HG03565 (cell line): ENCODE measurements around the gene MLYCD.

Experiments
- ATAC-seq: cut with Tn5 transposase; IDR thresholded peaks from one replicate; pipeline ENCODE4 v1.9.1; 2021; ENCODE audit warnings: mild to moderate bottlenecking, moderate library complexity; ENCODE audit not compliant: unreplicated experiment

Gene MLYCD

DNA sequence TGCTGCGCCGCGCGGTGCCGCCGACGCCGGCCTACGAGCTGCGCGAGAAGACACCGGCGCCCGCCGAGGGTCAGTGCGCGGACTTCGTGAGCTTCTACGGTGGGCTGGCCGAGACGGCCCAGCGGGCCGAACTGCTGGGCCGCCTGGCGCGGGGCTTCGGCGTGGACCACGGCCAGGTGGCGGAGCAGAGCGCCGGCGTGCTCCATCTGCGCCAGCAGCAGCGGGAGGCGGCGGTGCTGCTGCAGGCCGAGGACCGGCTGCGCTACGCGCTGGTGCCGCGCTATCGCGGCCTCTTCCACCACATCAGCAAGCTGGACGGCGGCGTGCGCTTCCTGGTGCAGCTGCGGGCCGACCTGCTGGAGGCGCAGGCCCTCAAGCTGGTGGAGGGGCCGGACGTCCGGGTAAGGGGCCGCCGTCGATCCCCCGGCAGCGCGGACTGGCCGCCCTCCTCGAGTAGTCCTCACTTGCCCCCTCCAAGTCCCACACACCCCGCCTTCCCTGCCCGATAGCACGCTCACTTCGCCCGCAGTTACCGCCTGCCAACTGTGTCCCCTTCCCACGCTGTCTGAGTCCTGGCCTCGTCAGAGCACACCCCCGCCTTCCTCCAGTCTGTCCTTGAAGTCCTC is 470 bp downstream of the MLYCD start:
- peak; percentile 35 for ATAC-seq

DNA sequence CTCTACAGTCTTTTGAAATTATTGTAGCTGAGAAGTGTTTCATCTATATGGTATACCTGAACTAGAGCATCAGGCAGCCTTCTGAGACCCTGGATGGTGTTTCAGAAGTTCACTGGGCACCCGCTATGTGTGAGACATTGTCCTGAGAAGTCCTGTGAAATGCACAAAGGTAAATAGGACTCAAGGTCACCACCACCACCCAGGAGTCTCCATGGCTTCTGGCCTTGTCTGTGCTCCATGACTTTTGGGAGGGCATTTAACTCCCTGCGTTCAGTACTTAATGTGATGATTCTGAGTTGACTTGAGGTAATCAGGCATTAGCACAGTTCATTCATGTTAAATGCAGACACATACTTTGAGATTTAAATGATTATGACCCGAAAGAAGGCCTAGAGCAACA is 1.1 kb downstream of the MLYCD start:
- ATAC-seq = no peak

DNA sequence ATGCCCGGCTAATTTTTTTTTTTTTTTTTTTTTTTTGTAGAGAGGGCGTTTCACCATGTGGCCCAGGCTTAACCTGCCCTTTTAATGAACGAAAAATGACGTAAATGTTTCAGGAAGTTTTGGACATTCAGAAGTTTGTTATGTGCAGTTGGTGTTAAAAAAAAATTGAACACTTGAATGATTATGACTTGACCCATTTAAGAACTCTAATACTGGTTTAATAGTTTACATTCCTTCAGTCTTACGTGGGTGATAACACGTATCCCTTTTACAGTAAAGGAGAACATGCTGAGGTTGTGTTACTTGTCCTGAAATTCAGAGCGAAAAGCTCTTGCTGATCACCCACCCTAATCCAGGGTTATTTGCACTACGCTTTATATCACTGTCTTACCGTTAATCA is 1.7 kb downstream of the MLYCD start:
- no peak for ATAC-seq

- ATAC-seq = no peak
Measured at GRCh38 chr16:83901101-83901500, 2.2 kb downstream of the MLYCD start.

DNA sequence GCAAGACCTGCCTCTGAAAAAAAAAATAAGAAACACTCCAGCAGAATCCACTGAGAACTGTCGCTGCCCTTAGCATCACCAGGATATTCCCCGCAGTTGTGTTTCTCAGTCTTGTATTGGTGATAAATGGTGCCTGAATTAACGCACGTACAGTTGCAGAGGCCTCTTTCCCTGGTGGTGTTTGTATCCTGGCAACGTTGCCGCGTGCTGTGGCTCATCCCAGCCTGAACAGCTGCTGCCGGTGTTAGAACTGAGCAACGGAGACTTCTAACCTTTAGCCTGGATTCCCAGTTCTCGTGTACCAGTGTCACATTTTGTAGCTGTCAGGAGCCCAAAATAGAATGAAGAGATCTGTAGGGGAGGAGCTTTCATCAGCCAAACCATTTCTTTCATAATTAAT is 4.8 kb downstream of the MLYCD start:
- no peak for ATAC-seq

DNA sequence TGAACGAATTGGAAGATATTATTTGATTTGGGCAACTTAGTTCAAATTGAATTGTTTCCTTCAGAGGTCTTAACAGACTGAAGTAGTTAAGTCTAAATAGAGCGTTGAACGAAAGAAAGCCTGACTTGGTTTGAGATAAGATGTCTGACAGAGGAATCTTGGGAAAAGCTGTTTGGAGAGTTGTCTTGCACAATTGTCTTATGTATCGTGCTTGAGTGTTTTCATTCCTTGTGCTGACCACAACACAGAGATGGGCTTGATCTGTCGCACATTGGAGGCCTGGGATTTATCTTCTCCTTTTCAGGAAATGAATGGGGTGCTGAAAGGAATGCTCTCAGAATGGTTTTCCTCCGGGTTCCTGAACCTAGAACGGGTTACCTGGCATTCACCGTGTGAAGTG is 7.8 kb downstream of the MLYCD start:
- no peak for ATAC-seq

DNA sequence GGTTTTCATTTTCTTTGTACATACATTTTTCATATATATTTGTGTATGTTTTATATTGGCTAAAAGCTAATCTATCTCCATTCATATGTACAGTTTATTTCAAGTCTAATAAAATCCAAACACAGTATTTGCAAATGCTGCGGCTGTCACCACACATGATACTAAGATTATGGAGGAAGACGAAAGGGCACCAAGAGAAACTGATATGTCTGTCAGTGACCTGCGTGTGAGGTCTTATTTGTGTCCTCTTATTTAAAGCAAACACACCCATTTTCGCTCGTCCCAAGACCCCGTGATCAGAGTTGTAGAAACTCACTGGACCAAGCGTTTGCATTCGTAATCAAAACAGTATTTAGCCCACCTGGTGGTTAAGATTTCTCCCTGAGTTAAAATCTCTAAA is 8.2 kb downstream of the MLYCD start:
- no peak for ATAC-seq

DNA sequence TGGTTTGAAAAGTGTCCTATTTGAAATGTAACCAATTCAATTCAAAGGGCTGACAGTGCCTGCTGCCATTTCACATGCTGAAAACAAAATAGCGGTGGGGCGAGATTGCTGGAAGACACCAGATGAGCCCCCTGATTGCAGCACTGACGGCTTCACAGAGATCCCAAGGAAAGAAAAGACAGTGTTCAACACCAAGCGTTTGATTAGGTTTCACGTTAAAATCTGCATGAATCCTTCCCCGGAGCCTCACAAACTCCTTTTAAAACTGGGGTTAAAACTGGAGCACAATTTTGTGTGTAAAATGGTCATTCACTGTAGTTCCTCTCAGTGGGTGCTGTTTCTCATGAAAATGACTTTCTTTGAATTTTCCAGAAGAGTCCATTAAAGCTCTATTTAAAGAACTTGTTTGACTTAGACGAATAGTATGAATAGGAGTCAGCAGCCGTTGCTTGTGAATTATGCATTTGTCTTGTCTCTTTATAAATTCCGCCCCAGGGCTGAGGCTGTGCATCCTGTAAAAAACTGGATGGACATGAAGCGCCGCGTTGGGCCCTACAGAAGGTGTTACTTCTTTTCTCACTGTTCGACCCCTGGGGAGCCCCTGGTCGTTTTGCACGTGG is 8.8 kb downstream of the MLYCD start:
- no peak for ATAC-seq

GRCh38 chr16:83908798-83909197 is 9.9 kb downstream of the MLYCD start:
- no peak for ATAC-seq

DNA sequence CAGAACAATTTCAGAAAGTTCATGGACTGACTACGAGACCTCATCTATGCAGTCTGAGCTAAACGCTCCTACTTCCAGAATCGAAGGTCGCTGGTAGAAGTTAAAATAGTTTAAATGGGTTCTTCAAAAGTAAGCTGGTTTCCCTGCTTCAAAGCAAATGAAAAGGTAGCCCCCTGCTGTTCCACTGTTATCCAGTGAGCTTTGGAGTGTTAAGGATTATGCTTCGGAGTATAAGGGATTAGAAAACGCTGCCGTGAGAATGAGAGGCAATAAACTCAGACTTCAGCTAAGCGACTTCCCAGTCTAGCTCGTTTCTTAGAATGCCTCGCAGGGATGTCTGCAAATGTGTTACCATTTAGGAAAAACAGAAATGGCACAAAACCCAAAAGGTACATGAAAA is 12.4 kb downstream of the MLYCD start:
- ATAC-seq = no peak

- ATAC-seq = no peak
Measured at GRCh38 chr16:83912519-83913244, 13.8 kb downstream of the MLYCD start.

DNA sequence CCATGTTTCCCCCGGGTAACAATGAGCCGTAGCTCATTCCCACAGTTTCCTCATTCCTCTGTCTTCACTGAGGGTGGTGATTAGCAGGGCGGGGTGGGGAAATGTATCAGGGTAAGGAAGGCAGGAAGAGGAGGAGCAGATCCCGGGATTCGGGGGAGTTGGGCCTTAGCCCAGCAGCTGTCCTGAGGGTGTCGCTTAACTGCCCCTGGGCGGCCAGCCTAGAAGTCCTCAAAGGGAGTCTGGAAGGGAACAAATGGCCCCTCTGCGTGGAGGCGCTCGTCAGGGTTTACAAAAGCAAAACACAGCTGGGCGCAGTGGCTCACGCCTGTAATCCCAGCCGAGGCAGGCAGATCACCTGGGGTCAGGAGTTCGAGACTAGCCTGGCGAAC is 14.3 kb downstream of the MLYCD start:
- ATAC-seq = no peak

GRCh38 chr16:83914091-83914710 is 15.3 kb downstream of the MLYCD start:
- no peak for ATAC-seq

- no peak for ATAC-seq
Measured at GRCh38 chr16:83915081-83915480, 16.2 kb downstream of the MLYCD start.

- no peak for ATAC-seq
Measured at GRCh38 chr16:83915491-83915890, 16.6 kb downstream of the MLYCD start.

GRCh38 chr16:83917152-83918120 is 18.5 kb downstream of the MLYCD start:
- no peak for ATAC-seq

- no peak for ATAC-seq
Measured at GRCh38 chr16:83920894-83921491, 22.1 kb downstream of the MLYCD start.

GRCh38 chr16:83923581-83924365 is 24.9 kb downstream of the MLYCD start:
- ATAC-seq = no peak

DNA sequence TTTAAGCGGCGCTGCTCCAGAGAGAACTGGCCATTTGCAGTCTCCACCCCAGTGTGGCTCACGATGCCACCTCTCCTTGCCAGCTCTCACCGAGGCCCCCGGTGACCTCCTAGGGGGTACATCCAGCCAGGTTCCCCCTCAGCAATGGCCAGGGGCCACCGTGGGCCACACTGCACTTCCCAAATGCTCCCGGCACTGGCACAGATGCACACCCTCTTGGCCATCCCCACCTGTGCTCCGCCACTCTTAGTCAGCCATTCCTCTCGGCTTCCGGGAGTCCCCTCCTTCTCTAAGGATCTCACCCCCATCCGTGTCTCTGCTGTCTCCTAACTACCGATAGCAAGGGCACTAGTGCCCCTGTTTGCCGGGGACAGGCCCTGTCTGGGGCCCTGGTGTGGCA is 25.8 kb downstream of the MLYCD start:
- no peak for ATAC-seq
